GM23338 (cell line): ENCODE data around the gene SAP130. TPM values are rescaled to one million over a fixed set of nuclear protein-coding genes. Genes with fewer than 3 reads are reported as not detected.

Experiments
- ATAC-seq: fragments of 200-7000 bp; cut with Tn5 transposase; 3 replicates; pipeline ENCODE4 v1.9.1; 2020
- DNase-seq: peaks from one replicate; pipeline ENCODE4 v3.0.0-alpha.2; 2015; ENCODE audit warnings: low spot score
- H2AFZ ChIP-seq: fragments of 200-600 bp; sonication (generic); 2 replicates; pipeline ENCODE4 v1.8.0; 2016; ENCODE audit warnings: antibody characterized with exemption, mild to moderate bottlenecking, moderate library complexity
- H3F3A ChIP-seq: fragments of 200-600 bp; sonication (generic); replicated peaks from 2 replicates; pipeline ENCODE4 v1.8.0; 2017; ENCODE audit warnings: antibody characterized with exemption, mixed run types, low read depth
- H3K27ac ChIP-seq: fragments of 200-600 bp; sonication (generic); 2 replicates; pipeline ENCODE4 v1.6.1; 2016; ENCODE audit warnings: low read depth
- H3K27me3 ChIP-seq: fragments of 200-600 bp; sonication (generic); 2 replicates; pipeline ENCODE4 v1.8.0; 2016; ENCODE audit warnings: mild to moderate bottlenecking, mixed run types, moderate library complexity; ENCODE audit not compliant: insufficient read depth
- H3K36me3 ChIP-seq: fragments of 200-600 bp; sonication (generic); 2 replicates; pipeline ENCODE4 v1.8.0; 2016; ENCODE audit warnings: mild to moderate bottlenecking; ENCODE audit not compliant: insufficient read depth
- H3K4me1 ChIP-seq: fragments of 200-600 bp; sonication (generic); 2 replicates; pipeline ENCODE4 v1.8.0; 2016; ENCODE audit warnings: mild to moderate bottlenecking, moderate library complexity; ENCODE audit not compliant: insufficient read depth
- H3K4me2 ChIP-seq: fragments of 200-600 bp; sonication (generic); 2 replicates; pipeline ENCODE4 v1.7.1; 2017; ENCODE audit warnings: mixed run types
- H3K4me3 ChIP-seq: fragments of 200-600 bp; sonication (generic); 2 replicates; pipeline ENCODE4 v1.6.1; 2016; ENCODE audit warnings: mixed run types
- H3K79me2 ChIP-seq: fragments of 200-600 bp; sonication (generic); replicated peaks from 2 replicates; pipeline ENCODE4 v1.8.0; 2017; ENCODE audit warnings: mild to moderate bottlenecking; ENCODE audit not compliant: insufficient read depth
- H3K9me2 ChIP-seq: fragments of 200-600 bp; sonication (generic); 2 replicates; pipeline ENCODE4 v1.8.0; 2017; ENCODE audit not compliant: insufficient read depth
- H4K20me1 ChIP-seq: fragments of 200-600 bp; sonication (generic); replicated peaks from 2 replicates; pipeline ENCODE4 v1.8.0; 2017; ENCODE audit warnings: mild to moderate bottlenecking; ENCODE audit not compliant: insufficient read depth
- H3K27ac Mint-ChIP-seq: 2 replicates; pipeline ENCODE4 v1.8.0; 2020; ENCODE audit warnings: inconsistent platforms, mild to moderate bottlenecking, moderate library complexity, mixed read lengths
- H3K27me3 Mint-ChIP-seq: 3 replicates; pipeline ENCODE4 v1.8.0; 2022; ENCODE audit warnings: low read depth, mild to moderate bottlenecking, moderate library complexity, mixed read lengths, inconsistent platforms; ENCODE audit not compliant: insufficient read depth, poor library complexity
- H3K36me3 Mint-ChIP-seq: 3 replicates; pipeline ENCODE4 v1.8.0; 2021; ENCODE audit warnings: low read depth, mild to moderate bottlenecking, inconsistent platforms, moderate library complexity, mixed read lengths
- H3K4me1 Mint-ChIP-seq: 3 replicates; pipeline ENCODE4 v1.8.0; 2020; ENCODE audit warnings: mild to moderate bottlenecking, inconsistent platforms, mixed read lengths
- H3K4me3 Mint-ChIP-seq: 3 replicates; pipeline ENCODE4 v1.8.0; 2021; ENCODE audit warnings: moderate library complexity, mild to moderate bottlenecking, inconsistent platforms, mixed read lengths
- H3K9me3 Mint-ChIP-seq: 3 replicates; pipeline ENCODE4 v1.8.0; 2020; ENCODE audit warnings: moderate library complexity, mild to moderate bottlenecking, inconsistent platforms, mixed read lengths
- CREB1 ChIP-seq: fragments of 250-450 bp; sonication (Bioruptor Pico); IDR thresholded peaks from 2 replicates; pipeline ENCODE4 v1.5.0; 2020; ENCODE audit warnings: low read depth, mild to moderate bottlenecking, moderate library complexity
- EZH2phosphoT487 ChIP-seq: fragments of 200-600 bp; sonication (generic); IDR thresholded peaks from one replicate; pipeline ENCODE4 v1.8.1; 2018; ENCODE audit warnings: antibody characterized with exemption; ENCODE audit not compliant: unreplicated experiment
- NANOG ChIP-seq: IDR thresholded peaks from 2 replicates; pipeline ENCODE4 v1.6.1; 2016; ENCODE audit warnings: antibody characterized with exemption, borderline replicate concordance
- STAT1 ChIP-seq: IDR thresholded peaks from one replicate; pipeline ENCODE4 v1.6.1; 2016; ENCODE audit warnings: antibody characterized with exemption; ENCODE audit not compliant: unreplicated experiment
- ZNF114 ChIP-seq: fragments of 250-450 bp; sonication (Bioruptor Pico); IDR thresholded peaks from 2 replicates; pipeline ENCODE4 v1.5.0; 2020; ENCODE audit warnings: mild to moderate bottlenecking, moderate library complexity
- ZNF331 ChIP-seq: fragments of 250-450 bp; sonication (Bioruptor Pico); IDR thresholded peaks from 2 replicates; pipeline ENCODE4 v1.5.0; 2020; ENCODE audit warnings: low read depth, mild to moderate bottlenecking, moderate library complexity
- polyA plus RNA-seq: library from polyadenylated mRNA; unstranded; fragments of >200 nt; fragmentation: Nextera tagmentation; extraction: Ambion mirVana; gene quantifications from 2 replicates; pipeline ENCODE4 v1.2.1, GENCODE V29; 2016
- total RNA-seq: library from RNA; depleted of rRNA; stranded (reverse); fragments of >200 nt; shearing (Covaris generic); gene quantifications from 2 replicates; pipeline ENCODE4 v1.2.3, GENCODE V29; 2014
- TF ChIP-seq, protein P1 (sequence below): IDR thresholded peaks from 2 replicates; pipeline ENCODE4 v1.6.1; 2016; ENCODE audit warnings: antibody characterized with exemption
- TF ChIP-seq, protein P2 (sequence below): fragments of 250-450 bp; sonication (Bioruptor Pico); IDR thresholded peaks from 2 replicates; pipeline ENCODE4 v1.5.0; 2020; ENCODE audit warnings: mild to moderate bottlenecking, moderate library complexity
- TF ChIP-seq, protein P3 (sequence below): IDR thresholded peaks from one replicate; pipeline ENCODE4 v1.6.1; 2018; ENCODE audit warnings: antibody characterized with exemption; ENCODE audit not compliant: unreplicated experiment

The SAP130 gene
- total and polyA plus RNA-seq, 2 experiments from 2014 or later: 19.5 to 35.1 TPM

DNA sequence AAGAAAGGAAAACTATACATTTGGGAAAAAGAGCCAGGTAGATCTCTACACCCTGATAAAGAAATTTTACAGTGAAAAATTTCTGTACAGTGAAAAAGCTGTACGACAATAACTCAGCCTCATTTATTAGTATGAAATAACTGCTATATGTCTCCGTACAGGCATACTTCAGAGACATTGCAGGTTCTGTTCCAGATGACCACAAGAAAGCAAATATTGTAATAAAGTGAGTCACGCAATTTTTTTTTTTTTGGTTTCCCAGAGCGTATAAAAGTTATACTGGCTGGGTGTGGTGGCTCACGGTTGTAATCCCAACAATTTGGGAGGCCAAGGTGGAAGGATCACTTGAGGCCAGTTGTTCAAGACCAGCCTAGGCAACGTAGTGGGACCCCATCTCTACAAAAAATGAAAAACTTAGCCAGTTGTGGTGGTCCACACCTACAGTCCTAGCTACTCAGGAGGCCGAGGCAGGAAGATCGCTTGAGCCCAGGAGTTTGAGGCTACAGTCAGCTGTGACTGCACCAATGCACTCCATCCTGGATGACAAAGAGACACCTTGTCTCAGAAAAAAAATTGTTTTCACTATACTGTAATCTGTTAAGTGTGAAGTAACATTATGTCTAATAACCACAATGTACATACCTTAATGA lies 113.9 kb downstream of the SAP130 start:
- no peaks in the 10 kb centered on the region; the same call in 1 of the 2 replicates for H3K36me3 ChIP-seq
- Mint-ChIP-seq H3K4me1 (no peaks in the 10 kb centered on the region), H3K36me3 (no peaks in the 10 kb centered on the region), H3K4me3 (no peak overlapping the region), H3K27ac (no peak overlapping the region), H3K9me3 (no peaks in the 10 kb centered on the region; the same call in 2 of the 3 replicates), H3K27me3 (no peaks in the 10 kb centered on the region)
- DNase-seq: no peak
- H3K9me2 ChIP-seq: peaks cover 5% of the 10 kb centered on the region; the same call in 1 of the 2 replicates
- H3F3A ChIP-seq: no peaks in the 10 kb centered on the region
- no peak for ATAC-seq
- no peaks in the 10 kb centered on the region; the same call in 1 of the 2 replicates for H4K20me1 ChIP-seq
- no peak overlapping the region for H3K27ac ChIP-seq
- TF ChIP-seq ZNF331 (CRISPR knock-in tag): no peak
- TF ChIP-seq NANOG: no peak
- no peak for TF ChIP-seq EZH2phosphoT487
- TF ChIP-seq, protein P1, sequence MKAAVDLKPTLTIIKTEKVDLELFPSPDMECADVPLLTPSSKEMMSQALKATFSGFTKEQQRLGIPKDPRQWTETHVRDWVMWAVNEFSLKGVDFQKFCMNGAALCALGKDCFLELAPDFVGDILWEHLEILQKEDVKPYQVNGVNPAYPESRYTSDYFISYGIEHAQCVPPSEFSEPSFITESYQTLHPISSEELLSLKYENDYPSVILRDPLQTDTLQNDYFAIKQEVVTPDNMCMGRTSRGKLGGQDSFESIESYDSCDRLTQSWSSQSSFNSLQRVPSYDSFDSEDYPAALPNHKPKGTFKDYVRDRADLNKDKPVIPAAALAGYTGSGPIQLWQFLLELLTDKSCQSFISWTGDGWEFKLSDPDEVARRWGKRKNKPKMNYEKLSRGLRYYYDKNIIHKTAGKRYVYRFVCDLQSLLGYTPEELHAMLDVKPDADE: no peak
- no peak for TF ChIP-seq STAT1
- no peak overlapping the region for H2AFZ ChIP-seq
- H3K27me3 ChIP-seq: no peaks in the 10 kb centered on the region
- H3K4me1 ChIP-seq: no peaks in the 10 kb centered on the region
- H3K4me3 ChIP-seq: no peak overlapping the region
- H3K4me2 ChIP-seq: no peak overlapping the region
- H3K79me2 ChIP-seq: no peaks in the 10 kb centered on the region

DNA sequence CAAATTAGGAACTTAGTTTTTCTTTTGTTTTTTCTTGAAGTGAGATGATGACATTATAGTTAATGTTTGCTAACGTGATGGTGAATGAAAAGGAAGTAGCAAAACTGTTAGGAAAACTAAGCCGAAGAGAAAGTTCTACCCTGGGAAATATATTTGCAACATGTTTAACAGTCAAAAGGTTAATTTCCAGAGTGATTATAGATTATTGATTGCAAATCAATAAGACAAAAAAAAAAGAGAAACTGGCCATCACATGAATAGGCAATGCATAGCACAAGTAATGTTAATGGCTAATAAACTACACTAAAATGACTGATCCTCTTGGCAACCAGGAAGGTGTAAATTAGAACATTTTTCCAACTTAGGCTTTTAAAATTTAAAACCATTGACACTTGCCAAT lies 116.1 kb downstream of the SAP130 start:
- no peak overlapping the region for H3K4me2 ChIP-seq
- H4K20me1 ChIP-seq: no peaks in the 10 kb centered on the region; the same call in 1 of the 2 replicates
- H3K79me2 ChIP-seq: no peaks in the 10 kb centered on the region
- ATAC-seq (no peak), DNase-seq (no peak)
- H3K36me3 ChIP-seq: no peaks in the 10 kb centered on the region
- Mint-ChIP-seq H3K9me3 (no peaks in the 10 kb centered on the region), H3K4me3 (no peak overlapping the region), H3K4me1 (no peaks in the 10 kb centered on the region), H3K36me3 (no peaks in the 10 kb centered on the region), H3K27ac (no peak overlapping the region), H3K27me3 (no peaks in the 10 kb centered on the region)
- no peak overlapping the region for H3K4me3 ChIP-seq
- H3K4me1 ChIP-seq: no peaks in the 10 kb centered on the region
- H3K9me2 ChIP-seq: peaks cover 5% of the 10 kb centered on the region; the same call in 1 of the 2 replicates
- no peaks in the 10 kb centered on the region for H3F3A ChIP-seq
- H2AFZ ChIP-seq: no peak overlapping the region
- no peaks in the 10 kb centered on the region for H3K27me3 ChIP-seq
- H3K27ac ChIP-seq: no peak overlapping the region
- TF ChIP-seq, protein P2, sequence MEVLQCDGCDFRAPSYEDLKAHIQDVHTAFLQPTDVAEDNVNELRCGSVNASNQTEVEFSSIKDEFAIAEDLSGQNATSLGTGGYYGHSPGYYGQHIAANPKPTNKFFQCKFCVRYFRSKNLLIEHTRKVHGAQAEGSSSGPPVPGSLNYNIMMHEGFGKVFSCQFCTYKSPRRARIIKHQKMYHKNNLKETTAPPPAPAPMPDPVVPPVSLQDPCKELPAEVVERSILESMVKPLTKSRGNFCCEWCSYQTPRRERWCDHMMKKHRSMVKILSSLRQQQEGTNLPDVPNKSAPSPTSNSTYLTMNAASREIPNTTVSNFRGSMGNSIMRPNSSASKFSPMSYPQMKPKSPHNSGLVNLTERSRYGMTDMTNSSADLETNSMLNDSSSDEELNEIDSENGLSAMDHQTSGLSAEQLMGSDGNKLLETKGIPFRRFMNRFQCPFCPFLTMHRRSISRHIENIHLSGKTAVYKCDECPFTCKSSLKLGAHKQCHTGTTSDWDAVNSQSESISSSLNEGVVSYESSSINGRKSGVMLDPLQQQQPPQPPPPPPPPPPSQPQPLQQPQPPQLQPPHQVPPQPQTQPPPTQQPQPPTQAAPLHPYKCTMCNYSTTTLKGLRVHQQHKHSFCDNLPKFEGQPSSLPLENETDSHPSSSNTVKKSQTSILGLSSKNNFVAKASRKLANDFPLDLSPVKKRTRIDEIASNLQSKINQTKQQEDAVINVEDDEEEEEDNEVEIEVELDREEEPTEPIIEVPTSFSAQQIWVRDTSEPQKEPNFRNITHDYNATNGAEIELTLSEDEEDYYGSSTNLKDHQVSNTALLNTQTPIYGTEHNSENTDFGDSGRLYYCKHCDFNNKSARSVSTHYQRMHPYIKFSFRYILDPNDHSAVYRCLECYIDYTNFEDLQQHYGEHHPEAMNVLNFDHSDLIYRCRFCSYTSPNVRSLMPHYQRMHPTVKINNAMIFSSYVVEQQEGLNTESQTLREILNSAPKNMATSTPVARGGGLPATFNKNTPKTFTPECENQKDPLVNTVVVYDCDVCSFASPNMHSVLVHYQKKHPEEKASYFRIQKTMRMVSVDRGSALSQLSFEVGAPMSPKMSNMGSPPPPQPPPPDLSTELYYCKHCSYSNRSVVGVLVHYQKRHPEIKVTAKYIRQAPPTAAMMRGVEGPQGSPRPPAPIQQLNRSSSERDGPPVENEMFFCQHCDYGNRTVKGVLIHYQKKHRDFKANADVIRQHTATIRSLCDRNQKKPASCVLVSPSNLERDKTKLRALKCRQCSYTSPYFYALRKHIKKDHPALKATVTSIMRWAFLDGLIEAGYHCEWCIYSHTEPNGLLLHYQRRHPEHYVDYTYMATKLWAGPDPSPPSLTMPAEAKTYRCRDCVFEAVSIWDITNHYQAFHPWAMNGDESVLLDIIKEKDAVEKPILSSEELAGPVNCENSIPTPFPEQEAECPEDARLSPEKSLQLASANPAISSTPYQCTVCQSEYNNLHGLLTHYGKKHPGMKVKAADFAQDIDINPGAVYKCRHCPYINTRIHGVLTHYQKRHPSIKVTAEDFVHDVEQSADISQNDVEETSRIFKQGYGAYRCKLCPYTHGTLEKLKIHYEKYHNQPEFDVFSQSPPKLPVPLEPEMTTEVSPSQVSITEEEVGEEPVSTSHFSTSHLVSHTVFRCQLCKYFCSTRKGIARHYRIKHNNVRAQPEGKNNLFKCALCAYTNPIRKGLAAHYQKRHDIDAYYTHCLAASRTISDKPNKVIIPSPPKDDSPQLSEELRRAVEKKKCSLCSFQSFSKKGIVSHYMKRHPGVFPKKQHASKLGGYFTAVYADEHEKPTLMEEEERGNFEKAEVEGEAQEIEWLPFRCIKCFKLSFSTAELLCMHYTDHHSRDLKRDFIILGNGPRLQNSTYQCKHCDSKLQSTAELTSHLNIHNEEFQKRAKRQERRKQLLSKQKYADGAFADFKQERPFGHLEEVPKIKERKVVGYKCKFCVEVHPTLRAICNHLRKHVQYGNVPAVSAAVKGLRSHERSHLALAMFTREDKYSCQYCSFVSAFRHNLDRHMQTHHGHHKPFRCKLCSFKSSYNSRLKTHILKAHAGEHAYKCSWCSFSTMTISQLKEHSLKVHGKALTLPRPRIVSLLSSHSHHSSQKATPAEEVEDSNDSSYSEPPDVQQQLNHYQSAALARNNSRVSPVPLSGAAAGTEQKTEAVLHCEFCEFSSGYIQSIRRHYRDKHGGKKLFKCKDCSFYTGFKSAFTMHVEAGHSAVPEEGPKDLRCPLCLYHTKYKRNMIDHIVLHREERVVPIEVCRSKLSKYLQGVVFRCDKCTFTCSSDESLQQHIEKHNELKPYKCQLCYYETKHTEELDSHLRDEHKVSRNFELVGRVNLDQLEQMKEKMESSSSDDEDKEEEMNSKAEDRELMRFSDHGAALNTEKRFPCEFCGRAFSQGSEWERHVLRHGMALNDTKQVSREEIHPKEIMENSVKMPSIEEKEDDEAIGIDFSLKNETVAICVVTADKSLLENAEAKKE (CRISPR knock-in tag): no peak
- no peak for TF ChIP-seq STAT1
- no peak for TF ChIP-seq CREB1
- TF ChIP-seq ZNF331 (CRISPR knock-in tag): no peak
- no peak for TF ChIP-seq EZH2phosphoT487
- TF ChIP-seq, protein P3, sequence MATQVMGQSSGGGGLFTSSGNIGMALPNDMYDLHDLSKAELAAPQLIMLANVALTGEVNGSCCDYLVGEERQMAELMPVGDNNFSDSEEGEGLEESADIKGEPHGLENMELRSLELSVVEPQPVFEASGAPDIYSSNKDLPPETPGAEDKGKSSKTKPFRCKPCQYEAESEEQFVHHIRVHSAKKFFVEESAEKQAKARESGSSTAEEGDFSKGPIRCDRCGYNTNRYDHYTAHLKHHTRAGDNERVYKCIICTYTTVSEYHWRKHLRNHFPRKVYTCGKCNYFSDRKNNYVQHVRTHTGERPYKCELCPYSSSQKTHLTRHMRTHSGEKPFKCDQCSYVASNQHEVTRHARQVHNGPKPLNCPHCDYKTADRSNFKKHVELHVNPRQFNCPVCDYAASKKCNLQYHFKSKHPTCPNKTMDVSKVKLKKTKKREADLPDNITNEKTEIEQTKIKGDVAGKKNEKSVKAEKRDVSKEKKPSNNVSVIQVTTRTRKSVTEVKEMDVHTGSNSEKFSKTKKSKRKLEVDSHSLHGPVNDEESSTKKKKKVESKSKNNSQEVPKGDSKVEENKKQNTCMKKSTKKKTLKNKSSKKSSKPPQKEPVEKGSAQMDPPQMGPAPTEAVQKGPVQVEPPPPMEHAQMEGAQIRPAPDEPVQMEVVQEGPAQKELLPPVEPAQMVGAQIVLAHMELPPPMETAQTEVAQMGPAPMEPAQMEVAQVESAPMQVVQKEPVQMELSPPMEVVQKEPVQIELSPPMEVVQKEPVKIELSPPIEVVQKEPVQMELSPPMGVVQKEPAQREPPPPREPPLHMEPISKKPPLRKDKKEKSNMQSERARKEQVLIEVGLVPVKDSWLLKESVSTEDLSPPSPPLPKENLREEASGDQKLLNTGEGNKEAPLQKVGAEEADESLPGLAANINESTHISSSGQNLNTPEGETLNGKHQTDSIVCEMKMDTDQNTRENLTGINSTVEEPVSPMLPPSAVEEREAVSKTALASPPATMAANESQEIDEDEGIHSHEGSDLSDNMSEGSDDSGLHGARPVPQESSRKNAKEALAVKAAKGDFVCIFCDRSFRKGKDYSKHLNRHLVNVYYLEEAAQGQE: no peak
- TF ChIP-seq NANOG: no peak
- no peak for TF ChIP-seq ZNF114 (CRISPR knock-in tag)
